HG03139 (cell line): ENCODE measurements around the gene FUT3.

Source experiments
- ATAC-seq: cut with Tn5 transposase; IDR thresholded peaks from one replicate; pipeline ENCODE4 v1.9.1; 2021; ENCODE audit not compliant: unreplicated experiment

Gene FUT3

GRCh38 chr19:5826531-5827341 lies 24.5 kb downstream of the FUT3 start:
- ATAC-seq: no peak

- no peak for ATAC-seq
These were observed 26.1 kb downstream of the FUT3 start for GRCh38 chr19:5825178-5825577.

- no peak for ATAC-seq
These were observed 26.5 kb downstream of the FUT3 start for GRCh38 chr19:5824751-5825150.

- no peak for ATAC-seq
These were observed 27.5 kb downstream of the FUT3 start for GRCh38 chr19:5823579-5824281.

- no peak for ATAC-seq
These were observed 28.9 kb downstream of the FUT3 start for GRCh38 chr19:5822181-5822844.

GRCh38 chr19:5821521-5822180 lies 29.6 kb downstream of the FUT3 start:
- ATAC-seq: no peak

- no peak for ATAC-seq
These were observed 30.5 kb downstream of the FUT3 start for GRCh38 chr19:5820785-5821184.

- no peak for ATAC-seq
These were observed 32.7 kb downstream of the FUT3 start for GRCh38 chr19:5818594-5818993.

GRCh38 chr19:5817218-5817617 lies 34.0 kb downstream of the FUT3 start:
- ATAC-seq: no peak

GRCh38 chr19:5814852-5815246 lies 36.4 kb downstream of the FUT3 start:
- ATAC-seq: no peak

- ATAC-seq: no peak
These were observed 37.0 kb downstream of the FUT3 start for GRCh38 chr19:5814123-5814851.

GRCh38 chr19:5811117-5811516 lies 40.1 kb downstream of the FUT3 start:
- ATAC-seq: no peak

- ATAC-seq: no peak
These were observed 41.8 kb downstream of the FUT3 start for GRCh38 chr19:5809469-5809868.

- no peak for ATAC-seq
These were observed 42.2 kb downstream of the FUT3 start for GRCh38 chr19:5809053-5809452.

GRCh38 chr19:5808120-5808816 lies 43.0 kb downstream of the FUT3 start:
- ATAC-seq: no peak

GRCh38 chr19:5806905-5807304 lies 44.3 kb downstream of the FUT3 start:
- no peak for ATAC-seq

GRCh38 chr19:5806133-5806489 lies 45.1 kb downstream of the FUT3 start:
- no peak for ATAC-seq

- no peak for ATAC-seq
These were observed 45.7 kb downstream of the FUT3 start for GRCh38 chr19:5805462-5806132.
